GM12878 (cell line): ENCODE results near the gene SUZ12. TPM values are rescaled to one million over a fixed set of nuclear protein-coding genes. Genes with fewer than 3 reads are reported as not detected.

Source experiments
- ATAC-seq: fragments of 200-7000 bp; cut with Tn5 transposase; 3 replicates; pipeline ENCODE4 v1.9.1; 2020; ENCODE audit warnings: mild to moderate bottlenecking, moderate library complexity
- BruUV-seq: library from RNA; stranded (reverse); fragments of 400-500 nt; replicated peaks from 2 replicates; lab custom pipeline; 2021; lab: Mats Ljungman, UMichigan
- CTCF ChIA-PET: fragments of 300-600 bp; sonication (Branson Sonifier 250); formaldehyde crosslinking; extraction: SDS; loops from one replicate; lab custom pipeline; 2021; ENCODE audit warnings: inconsistent platforms; lab: Yijun Ruan, JAX
- POLR2A ChIA-PET: fragments of 350-600 bp; formaldehyde crosslinking; extraction: SDS; loops from one replicate; lab custom pipeline; 2021; ENCODE audit warnings: inconsistent platforms; lab: Charles Lee
- RAD21 ChIA-PET: fragments of 300-600 bp; sonication (Branson Sonifier 250); formaldehyde crosslinking; loops from one replicate; lab custom pipeline; 2023; ENCODE audit warnings: antibody characterized with exemption; ENCODE audit not compliant: unreplicated experiment; lab: Charles Lee
- SMC1A ChIA-PET: fragments of 300-600 bp; sonication (Branson Sonifier 250); formaldehyde crosslinking; loops from one replicate; lab custom pipeline; 2023; ENCODE audit not compliant: unreplicated experiment, uncharacterized antibody; lab: Charles Lee
- DNase-seq: peaks from one replicate; pipeline ENCODE4 v3.0.0-alpha.2; 2011; ENCODE audit warnings: low read depth, low spot score
- FAIRE-seq: peaks from 3 replicates; lab custom pipeline; 2011; peaks lifted over from hg19 to GRCh38; lab: Jason Lieb, UNC
- H2AFZ ChIP-seq: 2 replicates; pipeline ENCODE4 v1.6.0; 2011; ENCODE audit warnings: low read depth, low read length, control low read depth; ENCODE audit not compliant: control insufficient read depth
- H3K27ac ChIP-seq: 2 replicates; pipeline ENCODE4 v1.5.1; 2011; ENCODE audit warnings: control low read depth; ENCODE audit not compliant: control insufficient read depth, insufficient read depth
- H3K27me3 ChIP-seq, 2 experiments: replicated peaks in 1 of 2; 2 replicates each; pipeline versions ENCODE4 v1.6.0 to v1.6.1; 2011; ENCODE audit warnings: low read length in 1 of 2; ENCODE audit not compliant: control insufficient read depth in 2 of 2, insufficient read depth in 2 of 2
- H3K36me3 ChIP-seq, 2 experiments: 2 replicates each; pipeline ENCODE4 v1.5.1; 2011; ENCODE audit warnings: low read length in 1 of 2; ENCODE audit not compliant: control insufficient read depth in 2 of 2, insufficient read depth in 2 of 2
- H3K4me1 ChIP-seq: 2 replicates; pipeline ENCODE4 v1.6.1; 2011; ENCODE audit warnings: mild to moderate bottlenecking, low read length, moderate library complexity, mixed read lengths; ENCODE audit not compliant: control insufficient read depth, insufficient read depth
- H3K4me2 ChIP-seq: 2 replicates; pipeline ENCODE4 v1.6.0; 2011; ENCODE audit warnings: control low read depth; ENCODE audit not compliant: control insufficient read depth, insufficient read depth
- H3K4me3 ChIP-seq: fragments of 200-600 bp; sonication (generic); 2 replicates; pipeline ENCODE4 v1.5.1; 2016
- H3K79me2 ChIP-seq: 2 replicates; pipeline ENCODE4 v1.6.0; 2011; ENCODE audit warnings: low read length; ENCODE audit not compliant: control insufficient read depth, insufficient read depth
- H3K9ac ChIP-seq: 2 replicates; pipeline ENCODE4 v1.8.0; 2011; ENCODE audit warnings: low read length, control low read depth, mixed read lengths; ENCODE audit not compliant: control insufficient read depth, insufficient read depth
- H3K9me3 ChIP-seq: replicated peaks from 3 replicates; pipeline ENCODE4 v1.5.1; 2011; ENCODE audit warnings: mild to moderate bottlenecking, low read length; ENCODE audit not compliant: control insufficient read depth, insufficient read depth
- H4K20me1 ChIP-seq: 2 replicates; pipeline ENCODE4 v1.6.0; 2011; ENCODE audit not compliant: control insufficient read depth, insufficient read depth
- ATF2 ChIP-seq: IDR thresholded peaks from 2 replicates; pipeline ENCODE4 v1.6.1; 2012; ENCODE audit warnings: low read length, inconsistent platforms
- E2F4 ChIP-seq: IDR thresholded peaks from 2 replicates; pipeline ENCODE4 v1.6.1; 2012; ENCODE audit warnings: low read depth, low read length, improper control_type of control experiment
- HCFC1 ChIP-seq: fragments of 150-350 bp; IDR thresholded peaks from 2 replicates; pipeline ENCODE4 v1.6.1; 2014; ENCODE audit warnings: low read length
- IKZF2 ChIP-seq, 2 experiments: fragments of 450-650 bp; IDR thresholded peaks; 2 replicates each; pipeline ENCODE4 v1.6.1; 2017; ENCODE audit warnings: mild to moderate bottlenecking in 2 of 2, moderate library complexity in 2 of 2
- POLR2A ChIP-seq: IDR thresholded peaks from 2 replicates; pipeline ENCODE4 v1.6.1; 2011; ENCODE audit warnings: low read depth, mild to moderate bottlenecking, low read length
- RUNX3 ChIP-seq: IDR thresholded peaks from 2 replicates; pipeline ENCODE4 v1.6.1; 2012; ENCODE audit warnings: low read length, inconsistent platforms
- SPI1 ChIP-seq: IDR thresholded peaks from 2 replicates; pipeline ENCODE4 v1.6.1; 2011; ENCODE audit warnings: low read depth, mild to moderate bottlenecking, low read length, moderate library complexity, borderline replicate concordance; ENCODE audit not compliant: insufficient read depth
- YY1 ChIP-seq: IDR thresholded peaks from 2 replicates; pipeline ENCODE4 v1.6.1; 2011; ENCODE audit warnings: low read depth, mild to moderate bottlenecking, low read length
- ZNF592 ChIP-seq: fragments of 450-650 bp; IDR thresholded peaks from 2 replicates; pipeline ENCODE4 v1.6.1; 2017; ENCODE audit warnings: mild to moderate bottlenecking, moderate library complexity
- ZNF687 ChIP-seq: fragments of 450-650 bp; IDR thresholded peaks from 2 replicates; pipeline ENCODE4 v1.6.1; 2017; ENCODE audit warnings: mild to moderate bottlenecking, moderate library complexity
- ZZZ3 ChIP-seq: IDR thresholded peaks from 2 replicates; pipeline ENCODE4 v1.6.1; 2011; ENCODE audit warnings: low read depth; ENCODE audit not compliant: control insufficient read depth, insufficient read length
- WGBS: methylation state at CpG from one replicate; pipeline ENCODE4 v1.1.6; 2016; ENCODE audit warnings: low lambda C conversion rate; ENCODE audit not compliant: insufficient replicate concordance, insufficient coverage; ENCODE audit errors: missing lambda C conversion rate; 5-methylcytosine and 5-hydroxymethylcytosine counted together
- in situ Hi-C: fragments of 300-500 bp; cut with MboI; formaldehyde crosslinking; loops from 9 replicates; pipeline ENCODE4 v1.14.3; 2018; ENCODE audit warnings: mixed read lengths
- intact Hi-C: fragments of 100-400 bp; cut with micrococcal nuclease; formaldehyde crosslinking; loops from one replicate; pipeline ENCODE4 v1.14.2; 2022; ENCODE audit not compliant: unreplicated experiment
- polyA plus RNA-seq, 11 experiments: library from polyadenylated mRNA; depleted of rRNA in 4 of 11; unstranded in 6 of 11; stranded (reverse) in 5 of 11; fragments of >200 nt; fragmentation: Nextera tagmentation in 4 of 11; fragmentation: Illumina TruSeq in 1 of 11; extraction: Ambion mirVana in 4 of 11; extraction: Trizol in 1 of 11; gene quantifications; 1 replicate in 1 of 11; 2 replicates in 10 of 11; pipeline versions ENCODE4 v1.2.1 to v1.2.3, GENCODE V29; 2011 to 2016; ENCODE audit warnings: inconsistent platforms in 2 of 11, missing spikeins in 2 of 11, low read depth in 1 of 11
- total RNA-seq, 4 experiments: library from RNA; depleted of rRNA in 3 of 4; stranded (reverse); fragments of >200 nt in 3 of 4; fragmentation: Illumina TruSeq in 1 of 4; extraction: Trizol in 1 of 4; gene quantifications; 2 replicates each; pipeline versions ENCODE4 v1.2.1 to v1.2.3, GENCODE V29; 2013 to 2021

The SUZ12 gene
- total and polyA plus RNA-seq, 10 of the 15 experiments (the other 5 are each of a cell fraction or from before 2014, with no cell fraction given) = 19.2 to 69.2 (median 34.5) TPM

- no peak for FAIRE-seq
- peak in 1 of 2 experiments; percentile 37; a peak in 2 of 4 replicates for TF ChIP-seq IKZF2 (IDR thresholded peaks at IDR 0.05)
- peak; percentile 70 for TF ChIP-seq POLR2A
- TF ChIP-seq HCFC1 = 0 out of 2 replicates have a peak, but pooled peaks have one; percentile 25
- peak; percentile 77 for TF ChIP-seq YY1
- no peak; the same call in 1 of the 2 replicates for TF ChIP-seq ZNF687
- no peak for TF ChIP-seq RUNX3
- no peak for TF ChIP-seq E2F4
- no peak for TF ChIP-seq ATF2
- TF ChIP-seq SPI1 = no peak
- no peak for TF ChIP-seq ZZZ3
- peak; percentile 50; the same call in 1 of the 2 replicates for TF ChIP-seq ZNF592
Measured at GRCh38 chr17:32006957-32007462, 70.2 kb downstream of the SUZ12 start, which contains the start of gene LRRC37B. Gene LRRC37B (plus strand): TSS chr17:32007383. CDS start chr17:32021393, 14,010 bp downstream.

More at GRCh38 chr17:32006957-32007462, 70.2 kb downstream of the SUZ12 start, which contains the start of gene LRRC37B:
- ATAC-seq = peak; percentile 96
- CTCF ChIA-PET = interaction anchor here (0.7 to 5.3 kb wide), 11 partner anchors 9 to 313 kb away, joined by 3 to 84 read pairs (median 5); partner anchors contain the start of gene RHOT1
- RAD21 ChIA-PET = interaction anchor here (0.6 to 2.9 kb wide), 3 partner anchors 106 to 311 kb away, joined by 3 to 22 read pairs (median 3); partner anchors contain the start of gene UTP6
- peak within 1 kb of the TSS; percentile 87 for H2AFZ ChIP-seq
- no peaks in the 10 kb centered on the region for H3K27me3 ChIP-seq
- no peaks in the 10 kb centered on the region for H3K36me3 ChIP-seq
- intact Hi-C loops = loop anchor here (2.0 kb wide), 1 partner anchor 132 kb away; no protein-coding TSS in a partner anchor
- H3K4me2 ChIP-seq = peak within 1 kb of the TSS; percentile 83
- H3K9ac ChIP-seq = peak within 1 kb of the TSS; percentile 73
- DNase-seq = peak; percentile 23
- peaks cover 18% of the 10 kb centered on the region for H3K79me2 ChIP-seq
- no peaks in the 10 kb centered on the region for H3K9me3 ChIP-seq
- no TSS peak for BruUV-seq
- no peaks in the 10 kb centered on the region for H4K20me1 ChIP-seq
- H3K27ac ChIP-seq = peak within 1 kb of the TSS; percentile 51
- H3K4me1 ChIP-seq = no peaks in the 10 kb centered on the region; the same call in 1 of the 2 replicates
- POLR2A ChIA-PET = interaction anchor here (1.2 to 1.5 kb wide), 2 partner anchors 121 to 135 kb away, joined by 3 to 6 read pairs; partner anchors contain the start of gene RHOT1
- WGBS = under 1% methylated on average over 35 of the region's 51 CpGs
- in situ Hi-C loops = loop anchor here (5.0 kb wide), 1 partner anchor 135 kb away; the partner anchor contains the start of gene RHOT1
- peak within 1 kb of the TSS; percentile 95 for H3K4me3 ChIP-seq
- SMC1A ChIA-PET = interaction anchor here (0.9 to 3.4 kb wide), 2 partner anchors 8 to 133 kb away, joined by 4 to 16 read pairs; no protein-coding TSS in a partner anchor
